NK-92 (cell line): Measurements from ENCODE around the gene TCF20.

Source experiments
- DNase-seq: peaks from one replicate; lab custom pipeline; 2025; ENCODE audit not compliant: unreplicated experiment; lab: John Stamatoyannopoulos, UW

The TCF20 gene

DNA sequence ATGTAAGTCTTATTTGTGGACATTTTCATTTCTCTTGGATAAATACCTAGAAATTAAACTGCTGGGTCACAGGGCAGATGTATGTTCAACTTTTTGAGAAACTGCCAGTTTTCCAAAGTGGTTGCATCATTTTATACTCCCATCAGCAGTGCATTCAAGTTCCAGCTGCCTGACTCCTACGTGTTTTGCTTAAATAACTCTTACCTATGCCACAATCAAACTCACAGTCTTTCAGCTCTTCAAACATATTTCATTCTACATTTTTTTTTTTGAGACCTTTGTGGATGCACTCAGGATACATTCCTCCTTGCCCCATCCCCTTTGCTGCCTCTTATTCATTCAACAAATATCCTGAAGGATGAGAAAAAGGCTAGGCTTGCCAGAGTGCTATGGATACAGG, 9.2 kb downstream of the TCF20 start:
- no peak for DNase-seq

DNA sequence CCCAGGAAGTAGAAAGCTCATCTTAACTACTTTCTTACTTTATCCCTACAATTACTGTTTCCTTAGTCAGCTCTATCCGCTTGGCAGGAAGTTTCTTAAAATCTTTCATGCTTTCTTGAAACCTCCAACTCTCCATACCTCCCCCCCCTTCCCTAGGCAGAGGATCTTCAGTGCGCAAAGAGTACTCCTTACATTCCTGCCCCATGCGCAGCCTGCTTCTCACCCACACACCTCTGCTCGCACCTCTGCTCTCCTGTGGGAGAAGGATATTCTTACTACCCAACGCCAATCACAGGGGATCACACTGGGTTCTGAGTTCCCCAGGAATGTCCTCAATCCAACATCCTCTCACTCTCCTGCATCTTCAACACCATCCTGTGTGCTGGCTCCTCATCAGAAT, 12.3 kb downstream of the TCF20 start:
- DNase-seq: no peak

DNA sequence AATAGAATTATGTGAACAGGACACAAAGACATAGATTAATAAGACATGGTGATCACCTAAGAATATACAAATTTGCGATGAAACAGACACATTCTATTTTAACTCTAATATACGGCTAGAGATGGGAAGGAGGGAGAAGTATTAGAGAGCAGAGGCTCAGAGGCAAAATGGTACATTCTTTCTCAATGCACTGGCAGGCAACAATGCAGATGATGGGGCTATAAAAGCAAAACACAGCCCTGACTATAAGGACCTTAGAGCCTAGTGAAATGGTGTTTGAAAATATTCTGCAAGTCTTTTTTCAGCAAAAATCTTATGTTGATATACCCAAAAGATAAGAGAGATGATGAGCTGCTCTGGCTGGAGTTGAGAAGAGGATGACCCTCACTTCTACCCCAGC, 13.1 kb downstream of the TCF20 start:
- no peak for DNase-seq

DNA sequence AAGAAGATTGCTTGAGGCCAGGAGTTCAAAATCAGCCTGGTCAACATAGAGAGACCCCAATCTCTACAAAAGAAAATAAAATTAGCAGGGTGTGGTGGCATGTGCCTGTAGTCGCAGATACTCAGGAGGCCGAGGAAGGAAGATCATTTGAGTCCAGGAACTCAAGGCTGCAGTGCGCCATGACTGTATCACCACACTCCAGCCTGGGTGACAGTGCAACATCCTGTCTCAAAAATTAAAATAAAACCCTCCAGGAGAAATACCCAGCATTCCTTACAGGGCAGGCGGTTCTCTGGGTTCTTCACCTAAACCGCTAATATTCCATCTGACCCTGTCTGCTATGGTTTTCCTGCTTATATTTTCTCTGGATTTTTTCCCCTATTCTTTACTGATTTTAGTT, 13.5 kb downstream of the TCF20 start:
- no peak for DNase-seq

DNA sequence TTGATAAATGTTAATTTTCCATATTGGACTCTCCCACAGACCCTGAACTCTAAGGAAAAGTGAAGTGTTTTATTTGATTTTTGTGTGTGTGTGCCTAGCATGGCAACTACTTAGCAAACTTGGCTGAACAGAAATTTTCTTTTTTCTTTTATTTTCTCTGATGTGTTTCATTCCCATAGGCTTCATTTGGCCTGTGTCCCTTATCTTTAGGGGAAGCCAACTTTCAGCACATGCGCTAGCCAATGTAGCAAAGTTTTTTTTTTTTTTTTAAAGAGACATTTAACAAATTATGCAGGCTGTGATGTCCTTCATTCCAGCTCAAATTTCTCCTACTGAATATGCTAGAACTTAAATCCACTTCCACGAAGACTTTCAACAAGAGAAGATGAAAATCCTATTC, 14.2 kb downstream of the TCF20 start:
- DNase-seq: no peak

DNA sequence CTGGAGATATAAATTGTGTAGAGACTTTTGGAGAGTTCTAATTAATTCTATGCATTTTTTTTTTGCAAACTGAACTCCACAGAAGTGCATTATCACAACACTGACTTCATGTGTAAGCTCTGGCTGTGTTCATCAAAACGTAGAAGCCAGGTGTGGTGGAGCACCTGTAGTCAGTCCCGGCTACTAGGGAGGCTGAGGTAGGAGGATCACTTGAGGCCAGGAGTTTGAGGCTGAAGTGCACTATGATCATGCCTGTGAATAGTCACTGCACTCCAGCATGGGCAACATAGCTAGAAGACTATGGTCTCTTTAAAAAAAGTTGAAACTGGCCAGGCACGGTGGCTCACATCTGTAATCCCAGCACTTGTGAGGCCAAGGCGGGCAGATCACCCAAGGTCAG, 20.6 kb downstream of the TCF20 start:
- DNase-seq: no peak

DNA sequence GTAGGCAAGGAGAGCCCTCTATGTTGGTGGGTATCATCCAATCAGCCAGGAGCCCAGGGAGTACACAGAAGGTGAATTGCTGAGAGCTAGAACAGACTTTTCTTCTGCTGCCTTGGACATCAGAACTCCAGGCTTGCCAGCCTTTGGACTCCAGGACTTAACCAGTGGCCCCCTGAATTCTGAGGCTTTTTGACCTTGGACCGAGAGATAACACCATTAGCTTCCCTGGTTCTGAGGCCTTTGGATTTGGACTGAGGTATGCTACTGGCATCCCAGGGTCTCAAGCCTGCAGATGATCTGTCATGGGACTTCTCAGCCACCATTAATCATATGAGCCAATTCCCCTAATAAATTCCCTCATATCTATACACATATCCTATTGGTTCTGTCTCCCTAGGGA, 21.5 kb downstream of the TCF20 start:
- no peak for DNase-seq

DNA sequence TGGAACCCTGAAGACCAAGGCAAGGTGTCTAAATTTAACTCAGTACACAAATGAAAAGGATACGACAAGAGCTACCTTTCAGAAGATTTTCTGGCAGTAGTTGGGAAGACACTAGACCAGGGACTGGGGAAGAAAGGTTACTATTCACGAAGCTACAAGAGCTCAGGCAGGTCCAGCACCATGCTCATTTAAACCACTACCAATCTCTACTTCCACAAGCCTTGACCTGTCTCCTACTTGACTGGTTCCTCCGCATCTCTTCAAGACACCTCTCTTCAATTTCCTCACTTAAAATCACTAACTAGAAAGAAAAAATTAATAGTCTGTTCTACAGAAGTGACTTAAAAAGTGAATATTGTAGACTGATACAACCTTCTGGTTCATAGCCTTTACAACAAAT, 22.9 kb downstream of the TCF20 start:
- no peak for DNase-seq

DNA sequence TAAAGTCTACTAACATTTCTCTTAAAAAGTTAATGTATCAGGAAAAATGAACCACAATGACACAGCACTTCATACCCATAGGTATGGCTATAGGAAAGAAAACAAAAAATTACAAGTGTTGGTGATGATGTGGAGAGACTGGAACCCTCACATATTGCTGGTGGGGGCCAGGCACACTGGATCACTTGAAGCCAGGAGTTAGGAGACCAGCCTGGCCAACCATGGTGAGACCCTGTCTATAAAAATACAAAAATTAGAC, 26.7 kb downstream of the TCF20 start:
- DNase-seq: no peak

DNA sequence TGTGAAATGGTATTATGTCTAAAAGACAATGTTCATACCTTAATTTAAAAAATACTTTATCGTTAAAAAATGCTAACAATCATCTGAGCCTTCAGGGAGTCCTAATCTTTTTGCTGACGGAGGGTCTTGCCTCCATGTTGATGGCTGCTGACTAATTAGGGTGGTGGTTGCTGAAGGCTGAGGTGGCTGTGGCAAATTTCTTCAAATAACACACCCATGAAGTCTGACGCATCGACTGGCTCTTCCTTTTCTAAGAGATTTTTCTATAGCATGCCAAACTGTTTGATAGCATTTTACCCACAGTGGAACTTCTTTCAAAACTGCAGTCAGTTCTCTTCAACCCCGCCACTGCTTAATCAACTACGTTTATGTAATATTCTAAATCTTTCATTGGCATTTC, 33.6 kb downstream of the TCF20 start:
- DNase-seq: no peak

DNA sequence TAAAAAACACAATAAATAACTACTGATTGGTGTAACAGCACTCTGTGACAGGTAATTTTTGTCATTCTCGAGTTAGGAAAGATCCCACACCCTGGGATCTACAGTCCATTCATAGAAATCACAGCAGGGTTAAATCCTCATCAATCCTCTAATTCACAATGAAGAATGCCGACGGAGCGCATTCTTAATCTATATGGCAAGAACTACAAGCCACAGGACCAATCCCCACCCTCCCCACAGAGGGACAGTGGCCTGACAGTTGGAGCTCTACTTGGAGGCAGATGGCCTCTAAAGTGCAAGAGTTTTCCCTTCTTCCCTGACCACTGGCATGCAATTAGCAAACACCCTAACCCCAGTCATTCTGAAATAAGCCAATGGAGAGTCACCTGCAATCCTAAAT, 34.2 kb downstream of the TCF20 start:
- DNase-seq: no peak

DNA sequence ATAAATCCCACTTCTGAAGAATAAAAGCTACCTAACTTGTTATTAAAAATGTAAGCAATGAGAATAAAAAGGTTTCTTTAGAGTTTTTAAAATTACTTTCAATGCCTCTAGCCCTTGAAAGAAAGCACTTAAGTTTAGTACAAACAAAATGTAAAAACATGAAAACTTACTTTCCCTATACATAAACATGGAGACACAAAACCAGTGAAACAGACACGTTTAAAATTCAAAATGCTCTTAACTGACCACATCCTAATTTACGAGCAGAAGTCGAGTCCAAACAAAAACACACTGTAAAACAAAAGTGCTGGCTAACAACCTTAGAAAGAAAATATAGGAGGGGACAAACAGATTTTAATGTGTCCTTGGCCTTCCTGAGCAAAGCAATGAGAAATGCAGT, 36.6 kb downstream of the TCF20 start:
- DNase-seq: no peak

DNA sequence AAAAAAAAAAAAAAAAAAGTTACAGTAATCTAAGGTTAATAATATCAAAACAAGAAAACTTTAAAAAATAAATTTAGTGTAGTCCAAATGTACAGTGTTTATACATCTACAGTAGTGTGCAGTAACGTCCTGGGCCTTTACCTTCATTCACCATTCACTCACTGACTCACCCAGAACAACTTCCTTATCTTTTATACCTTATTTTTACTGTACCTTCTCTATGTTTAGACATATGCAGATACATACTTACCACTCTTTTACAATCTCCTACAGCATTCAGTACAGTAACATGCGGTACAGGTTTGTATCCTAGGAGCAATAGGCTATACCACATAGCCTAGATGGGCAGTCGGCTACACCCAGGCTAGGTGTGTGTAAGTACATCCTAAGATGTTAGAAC, 38.5 kb downstream of the TCF20 start:
- DNase-seq: no peak

DNA sequence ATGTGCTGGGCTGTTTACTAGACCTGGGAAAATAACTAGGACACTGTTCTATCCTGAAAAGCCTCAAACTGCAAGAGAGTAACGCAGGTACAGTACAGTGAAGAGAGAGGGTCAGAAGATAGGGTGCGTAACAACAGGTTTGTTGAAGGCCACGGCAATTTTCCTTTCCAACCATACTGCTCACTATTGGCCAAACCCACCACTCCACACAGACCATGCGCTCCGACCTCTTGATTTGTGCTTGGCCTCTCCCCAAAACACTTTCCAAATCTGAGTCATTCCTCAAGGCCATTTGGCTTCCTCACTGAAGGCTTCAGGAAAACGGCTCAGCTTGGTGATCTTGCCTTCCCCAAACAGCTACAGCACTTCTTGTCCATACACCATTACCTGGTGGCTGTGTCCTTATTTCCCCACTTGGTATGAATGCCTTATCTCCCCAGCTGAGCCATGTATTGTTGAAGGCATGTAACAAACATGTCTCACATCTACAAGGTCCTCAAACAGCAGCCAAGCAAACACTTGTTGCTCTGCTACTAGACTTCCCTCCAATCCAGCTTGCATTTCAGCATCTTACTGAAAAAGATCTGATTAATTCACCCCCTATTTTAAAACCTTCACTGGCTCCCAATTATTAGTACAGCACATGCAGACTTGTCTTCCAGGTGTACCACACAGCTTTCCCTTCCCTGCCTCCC, 40.9 kb downstream of the TCF20 start:
- DNase-seq: no peak

DNA sequence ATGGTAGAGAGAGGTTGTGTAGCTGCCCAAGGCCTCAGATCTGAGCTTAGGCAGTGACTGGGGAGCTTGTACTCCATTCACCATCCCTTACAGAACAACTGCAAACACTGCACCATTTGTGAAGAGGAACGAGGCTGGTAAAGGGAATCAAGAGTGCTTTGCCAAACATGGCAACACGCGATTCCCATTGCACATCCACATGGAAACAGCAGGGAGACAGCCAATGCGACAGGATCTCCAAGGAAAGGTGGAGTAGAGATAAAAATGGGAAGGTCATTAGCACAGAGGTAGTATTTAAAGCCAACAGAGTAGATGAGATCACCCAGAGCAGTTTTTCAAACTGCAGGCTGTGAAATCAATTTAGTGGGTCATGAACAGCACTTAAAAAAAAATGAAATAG, 42.0 kb downstream of the TCF20 start:
- no peak for DNase-seq

DNA sequence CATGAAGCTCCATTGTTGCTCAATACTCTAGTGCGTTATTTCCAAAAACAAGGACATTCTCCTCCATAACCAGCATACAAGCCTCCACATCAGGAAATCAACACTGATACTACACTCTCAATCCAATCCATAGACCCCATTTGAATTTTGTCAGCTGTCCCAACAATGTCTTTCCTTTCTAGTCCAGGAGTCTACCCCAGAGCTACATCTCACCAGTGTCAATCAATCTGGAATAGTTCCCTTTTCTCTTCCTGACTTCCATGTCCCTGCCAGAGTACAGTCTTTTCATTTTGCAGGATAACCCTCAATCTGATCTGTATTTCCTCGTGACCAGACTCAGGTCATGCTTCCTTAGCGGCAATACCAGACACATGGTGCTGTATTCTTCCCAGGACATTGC, 43.0 kb downstream of the TCF20 start:
- DNase-seq: no peak

DNA sequence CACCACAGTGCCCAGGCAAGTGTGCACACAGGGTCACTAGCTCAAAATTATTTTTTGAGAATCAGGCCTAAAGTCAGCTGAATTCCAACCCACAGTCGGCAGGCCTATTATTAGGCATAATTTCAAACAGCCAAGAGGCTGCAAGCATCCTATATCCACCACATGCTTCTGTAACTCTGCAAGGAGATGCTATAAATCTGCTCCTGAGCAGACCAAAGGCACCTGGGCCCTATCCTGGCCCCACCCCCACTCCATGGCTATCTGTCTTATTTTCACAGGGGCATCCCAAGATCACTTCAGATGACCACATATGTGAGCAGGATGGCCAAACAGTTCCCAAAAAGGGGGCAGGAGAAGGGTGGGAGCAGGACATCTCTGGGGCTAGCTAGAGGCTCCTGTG, 44.6 kb downstream of the TCF20 start:
- no peak for DNase-seq

DNA sequence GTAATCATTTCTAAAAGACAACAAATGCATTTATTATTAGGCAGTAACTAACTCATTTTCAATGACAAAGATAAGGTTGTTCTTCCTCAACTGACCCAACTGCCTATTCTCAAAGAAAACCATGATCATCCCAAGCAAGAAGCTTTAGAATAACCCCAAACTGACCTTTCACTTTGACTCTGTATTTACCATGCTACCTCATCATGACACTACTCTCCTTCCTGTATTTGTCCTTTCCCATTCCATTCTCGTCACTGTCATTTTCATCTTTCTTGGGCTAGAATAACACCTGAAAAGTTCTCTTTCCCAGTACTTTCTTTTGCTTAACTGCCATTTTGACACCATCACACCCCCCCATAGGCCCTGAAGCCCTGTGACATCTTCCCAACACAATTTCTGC, 48.3 kb downstream of the TCF20 start:
- DNase-seq: no peak
